ENCODE results near the gene SLC38A3.
"Not testable (repeated sequence)": the region's sequence is repeated elsewhere in the genome, so short reads cannot be mapped to it uniquely, and the experiment has no call there.

The SLC38A3 gene

GRCh38 chr3:50210510-50211367 is 5.7 kb downstream of the SLC38A3 start:
- DNase-seq (ENCODE audit: low read depth in 2 of 2) = no peak

GRCh38 chr3:50211368-50211717 is 6.3 kb downstream of the SLC38A3 start:
- not testable (repeated sequence) for DNase-seq (ENCODE audit: low read depth in 2 of 2)

GRCh38 chr3:50211930-50212329 is 6.9 kb downstream of the SLC38A3 start:
- no peak for DNase-seq (ENCODE audit: low read depth in 2 of 2)

GRCh38 chr3:50212502-50212901 is 7.4 kb downstream of the SLC38A3 start:
- no peak for DNase-seq (ENCODE audit: low read depth in 2 of 2)

GRCh38 chr3:50212971-50213370 is 7.9 kb downstream of the SLC38A3 start:
- no peak for DNase-seq (ENCODE audit: low read depth in 2 of 2)

- DNase-seq (ENCODE audit: low read depth in 2 of 2) = no peak
Measured at GRCh38 chr3:50213373-50213772, 8.3 kb downstream of the SLC38A3 start.

GRCh38 chr3:50214824-50215223 is 9.8 kb downstream of the SLC38A3 start:
- DNase-seq (ENCODE audit: low read depth in 2 of 2) = no peak

GRCh38 chr3:50215529-50215928 is 10.5 kb downstream of the SLC38A3 start:
- DNase-seq (ENCODE audit: low read depth in 2 of 2) = no peak

- no peak for DNase-seq (ENCODE audit: low read depth in 2 of 2)
Measured at GRCh38 chr3:50217681-50218080, 12.6 kb downstream of the SLC38A3 start.

GRCh38 chr3:50218448-50218847 is 13.4 kb downstream of the SLC38A3 start:
- no peak for DNase-seq (ENCODE audit: low read depth in 2 of 2)

GRCh38 chr3:50219285-50219684 is 14.2 kb downstream of the SLC38A3 start:
- no peak for DNase-seq (ENCODE audit: low read depth in 2 of 2)

GRCh38 chr3:50220109-50220508 is 15.0 kb downstream of the SLC38A3 start:
- DNase-seq (ENCODE audit: low read depth in 2 of 2) = no peak

- no peak for DNase-seq (ENCODE audit: low read depth in 2 of 2)
Measured at GRCh38 chr3:50221051-50221410, 16.0 kb downstream of the SLC38A3 start.

- DNase-seq (ENCODE audit: low read depth in 2 of 2) = no peak
Measured at GRCh38 chr3:50221411-50222168, 16.5 kb downstream of the SLC38A3 start.

GRCh38 chr3:50222169-50222528 is 17.1 kb downstream of the SLC38A3 start:
- DNase-seq (ENCODE audit: low read depth in 2 of 2) = no peak

- DNase-seq (ENCODE audit: low read depth in 2 of 2) = no peak
Measured at GRCh38 chr3:50224639-50225038, 19.6 kb downstream of the SLC38A3 start.

GRCh38 chr3:50226888-50227389 is 21.9 kb downstream of the SLC38A3 start:
- DNase-seq (ENCODE audit: low read depth in 2 of 2) = no peak

GRCh38 chr3:50227390-50228183 is 22.5 kb downstream of the SLC38A3 start:
- DNase-seq (ENCODE audit: low read depth in 2 of 2) = peak; percentile 74 to 78

GRCh38 chr3:50228184-50228763 is 23.2 kb downstream of the SLC38A3 start:
- DNase-seq (ENCODE audit: low read depth in 2 of 2) = not testable (repeated sequence)

GRCh38 chr3:50229490-50229889 is 24.4 kb downstream of the SLC38A3 start:
- DNase-seq (ENCODE audit: low read depth in 2 of 2) = no peak

- no peak for DNase-seq (ENCODE audit: low read depth in 2 of 2)
Measured at GRCh38 chr3:50230104-50230793, 25.2 kb downstream of the SLC38A3 start.
